ENCODE results near the gene HNRNPA2B1. TPM values are rescaled to one million over a fixed set of nuclear protein-coding genes. Genes with fewer than 3 reads are reported as not detected.
"Not testable (repeated sequence)": the region's sequence is repeated elsewhere in the genome, so short reads cannot be mapped to it uniquely, and the experiment has no call there.

Gene HNRNPA2B1
- total RNA-seq, 1 donor from 2014 or later: 257 TPM

DNA sequence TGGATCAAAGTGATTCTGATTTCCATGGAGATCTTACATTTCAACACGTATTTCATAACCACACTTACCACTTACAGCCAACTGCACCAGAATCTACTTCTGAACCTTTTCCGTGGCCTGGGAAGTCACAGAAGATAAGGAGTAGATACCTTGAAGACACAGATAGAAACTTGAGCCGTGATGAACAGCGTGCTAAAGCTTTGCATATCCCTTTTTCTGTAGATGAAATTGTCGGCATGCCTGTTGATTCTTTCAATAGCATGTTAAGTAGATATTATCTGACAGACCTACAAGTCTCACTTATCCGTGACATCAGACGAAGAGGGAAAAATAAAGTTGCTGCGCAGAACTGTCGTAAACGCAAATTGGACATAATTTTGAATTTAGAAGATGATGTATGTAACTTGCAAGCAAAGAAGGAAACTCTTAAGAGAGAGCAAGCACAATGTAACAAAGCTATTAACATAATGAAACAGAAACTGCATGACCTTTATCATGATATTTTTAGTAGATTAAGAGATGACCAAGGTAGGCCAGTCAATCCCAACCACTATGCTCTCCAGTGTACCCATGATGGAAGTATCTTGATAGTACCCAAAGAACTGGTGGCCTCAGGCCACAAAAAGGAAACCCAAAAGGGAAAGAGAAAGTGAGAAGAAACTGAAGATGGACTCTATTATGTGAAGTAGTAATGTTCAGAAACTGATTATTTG is 15.3 kb downstream of the HNRNPA2B1 start:
- no peak for DNase-seq

DNA sequence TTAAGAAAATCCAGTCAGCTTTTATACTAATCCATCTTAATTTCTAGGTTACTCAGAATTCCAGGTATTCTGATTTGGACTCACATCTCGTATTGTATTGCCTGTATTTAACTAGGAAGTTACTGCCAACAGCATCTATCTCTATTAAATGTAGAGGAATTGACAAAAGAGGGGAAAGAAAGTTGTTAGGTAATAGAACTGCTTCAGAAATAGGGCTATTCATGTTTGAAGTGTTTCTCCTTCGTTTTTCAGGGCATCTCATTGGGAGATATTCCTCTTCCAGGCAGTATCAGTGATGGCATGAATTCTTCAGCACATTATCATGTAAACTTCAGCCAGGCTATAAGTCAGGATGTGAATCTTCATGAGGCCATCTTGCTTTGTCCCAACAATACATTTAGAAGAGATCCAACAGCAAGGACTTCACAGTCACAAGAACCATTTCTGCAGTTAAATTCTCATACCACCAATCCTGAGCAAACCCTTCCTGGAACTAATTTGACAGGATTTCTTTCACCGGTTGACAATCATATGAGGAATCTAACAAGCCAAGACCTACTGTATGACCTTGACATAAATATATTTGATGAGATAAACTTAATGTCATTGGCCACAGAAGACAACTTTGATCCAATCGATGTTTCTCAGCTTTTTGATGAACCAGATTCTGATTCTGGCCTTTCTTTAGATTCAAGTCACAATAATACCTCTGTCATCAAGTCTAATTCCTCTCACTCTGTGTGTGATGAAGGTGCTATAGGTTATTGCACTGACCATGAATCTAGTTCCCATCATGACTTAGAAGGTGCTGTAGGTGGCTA is 16.1 kb downstream of the HNRNPA2B1 start:
- DNase-seq: not testable (repeated sequence)

DNA sequence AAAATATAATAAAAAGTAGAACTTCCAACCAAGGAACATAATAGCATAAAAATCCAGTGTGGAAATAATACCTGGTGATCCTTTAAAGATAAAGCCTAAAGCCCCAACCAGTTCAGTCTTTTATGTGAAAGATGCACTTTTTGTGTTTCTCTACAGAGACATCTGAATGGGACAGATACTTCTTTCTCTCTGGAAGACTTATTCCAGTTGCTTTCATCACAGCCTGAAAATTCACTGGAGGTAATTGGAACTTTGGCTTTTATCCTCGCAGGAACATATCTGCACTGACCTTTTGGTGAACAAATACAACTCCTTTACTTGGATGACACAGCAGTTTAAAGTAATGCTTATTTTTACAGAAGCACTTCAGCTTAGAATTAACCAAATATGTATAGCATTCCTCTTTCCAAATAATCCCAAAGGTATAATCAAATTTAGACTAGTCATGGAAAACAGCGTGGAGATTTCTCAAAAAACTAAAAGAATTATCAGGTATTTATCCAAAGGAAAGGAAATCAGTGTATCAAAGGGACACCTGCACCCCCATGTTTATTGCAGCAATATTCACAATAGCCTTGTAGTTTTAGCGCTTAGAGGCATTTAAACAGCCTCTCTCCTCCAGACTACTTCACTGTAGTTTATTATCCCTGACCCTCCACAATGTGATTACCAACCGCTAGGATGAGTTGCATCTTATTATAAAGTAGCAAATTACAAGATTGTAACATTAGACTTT is 16.8 kb downstream of the HNRNPA2B1 start:
- no peak for DNase-seq

- DNase-seq: no peak
Measured at GRCh38 chr7:26182706-26183105, 17.8 kb downstream of the HNRNPA2B1 start.

- no peak for DNase-seq
Measured at GRCh38 chr7:26182283-26182682, 18.3 kb downstream of the HNRNPA2B1 start.

DNA sequence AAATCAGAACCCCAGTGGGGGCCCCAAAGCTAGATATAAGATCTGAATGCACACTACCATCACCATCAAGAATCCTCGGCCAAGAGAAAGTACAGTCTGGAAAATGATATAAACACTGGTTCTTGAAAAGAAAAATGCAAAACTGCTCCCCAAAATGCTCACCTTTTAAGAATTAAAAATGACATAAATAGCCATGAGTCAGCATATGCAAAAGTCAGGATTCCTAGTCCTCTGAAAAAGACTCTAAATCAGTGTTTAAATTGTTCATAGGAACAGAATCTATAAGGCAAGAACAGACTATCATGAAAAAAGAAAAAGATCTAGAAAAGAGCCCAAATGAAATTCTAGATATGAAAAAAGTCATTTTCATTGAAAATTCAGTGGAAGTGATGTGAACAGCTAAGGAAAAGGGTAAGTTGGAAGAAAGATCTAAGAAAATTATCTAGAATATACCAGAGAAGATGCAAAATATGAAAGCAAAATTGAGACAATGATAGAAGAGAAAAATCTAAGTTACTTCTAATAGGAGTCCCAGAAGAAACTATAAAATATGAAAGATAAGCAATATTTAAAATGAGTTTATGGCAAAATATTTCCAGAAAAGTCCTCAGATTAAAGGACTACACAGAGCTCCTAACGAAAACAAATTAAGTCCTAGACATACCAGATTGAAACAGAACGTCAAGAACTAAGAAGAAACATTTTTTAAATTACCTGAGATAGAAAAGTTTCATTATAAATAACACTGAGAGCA is 18.9 kb downstream of the HNRNPA2B1 start:
- DNase-seq: no peak

GRCh38 chr7:26180792-26181198 is 19.8 kb downstream of the HNRNPA2B1 start:
- no peak for DNase-seq

DNA sequence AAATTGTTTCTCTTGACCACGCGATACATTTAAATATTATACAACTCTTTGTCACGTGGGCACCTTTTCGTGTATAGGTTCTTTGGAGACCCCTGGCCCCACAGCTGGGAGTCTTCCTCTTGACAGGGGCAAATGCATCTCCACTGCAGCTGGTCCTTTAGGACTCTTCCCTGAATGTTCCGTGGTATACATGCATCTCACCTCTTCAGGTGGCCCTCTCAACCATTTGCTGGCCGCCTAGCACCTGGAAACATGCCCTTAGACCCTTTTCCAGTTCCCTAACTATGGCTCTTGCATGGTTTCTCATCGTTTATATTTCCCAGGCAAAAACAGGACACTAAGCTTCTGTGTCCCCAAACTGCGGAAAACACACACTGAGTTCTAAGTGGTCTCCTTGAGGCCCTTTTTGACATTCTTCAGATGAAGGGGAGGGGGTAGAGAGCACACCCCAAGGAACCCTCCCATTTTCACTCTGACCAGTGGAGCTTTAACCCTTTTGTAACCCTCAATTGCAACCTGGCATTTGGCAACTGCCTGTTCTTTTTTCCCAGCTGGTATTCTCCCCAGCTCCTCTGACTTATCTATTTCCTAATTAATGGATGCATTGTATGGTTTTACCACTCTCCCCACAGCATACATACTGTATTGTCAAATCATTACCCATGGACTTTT is 20.6 kb downstream of the HNRNPA2B1 start:
- DNase-seq: no peak

DNA sequence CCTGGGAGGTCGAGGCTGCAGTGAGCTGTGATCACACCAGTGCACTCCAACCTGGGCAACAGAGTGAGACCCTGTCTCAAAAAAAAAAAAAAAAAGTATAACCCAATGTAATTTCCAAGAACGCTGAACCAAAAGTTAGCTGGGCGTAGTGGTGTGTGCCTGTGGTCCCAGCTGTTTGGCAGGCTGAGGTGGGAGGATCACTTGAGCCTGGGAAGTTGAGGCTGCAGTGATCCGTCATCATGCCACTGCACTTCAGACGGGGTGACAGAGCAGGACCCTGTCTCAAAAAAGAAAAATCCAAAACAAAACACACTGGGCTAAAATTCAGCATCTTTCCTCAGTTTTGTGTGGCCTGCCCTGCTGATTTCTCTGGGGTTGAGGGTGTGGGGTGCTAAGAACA is 21.1 kb downstream of the HNRNPA2B1 start:
- DNase-seq: no peak

GRCh38 chr7:26178272-26178960 is 22.1 kb downstream of the HNRNPA2B1 start:
- no peak for DNase-seq

DNA sequence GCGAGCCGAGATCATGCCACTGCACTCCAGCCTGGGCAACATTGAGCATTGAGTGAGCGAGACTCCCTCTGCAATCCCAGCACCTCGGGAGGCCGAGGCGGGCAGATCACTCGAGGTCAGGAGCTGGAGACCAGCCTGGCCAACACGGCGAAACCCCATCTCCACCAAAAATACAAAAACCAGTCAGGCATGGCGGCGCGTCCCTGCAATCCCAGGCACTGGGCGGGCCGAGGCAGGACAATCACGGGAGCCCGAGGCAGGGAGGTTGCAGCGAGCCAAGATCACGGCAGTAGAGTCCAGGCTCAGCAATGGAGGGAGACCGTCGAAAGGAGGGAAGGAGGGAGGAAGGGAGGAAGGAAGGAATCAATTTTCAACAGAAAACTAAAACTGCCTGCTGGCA is 23.3 kb downstream of the HNRNPA2B1 start:
- DNase-seq: not testable (repeated sequence)

DNA sequence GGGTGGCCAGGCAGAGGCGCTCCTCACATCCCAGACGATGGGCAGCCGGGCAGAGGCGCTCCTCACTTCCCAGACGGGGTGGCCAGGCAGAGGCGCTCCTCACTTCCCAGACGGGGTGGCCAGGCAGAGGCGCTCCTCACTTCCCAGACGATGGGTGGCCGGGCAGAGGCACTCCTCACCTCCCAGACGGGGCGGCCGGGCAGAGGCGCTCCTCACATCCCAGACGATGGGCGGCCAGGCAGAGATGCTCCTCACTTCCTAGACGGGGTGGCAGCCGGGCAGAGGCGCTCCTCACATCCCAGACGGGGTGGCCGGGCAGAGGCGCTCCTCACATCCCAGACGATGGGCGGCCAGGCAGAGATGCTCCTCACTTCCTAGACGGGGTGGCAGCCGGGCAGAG is 23.9 kb downstream of the HNRNPA2B1 start:
- not testable (repeated sequence) for DNase-seq

GRCh38 chr7:26175903-26176302 is 24.6 kb downstream of the HNRNPA2B1 start:
- not testable (repeated sequence) for DNase-seq

DNA sequence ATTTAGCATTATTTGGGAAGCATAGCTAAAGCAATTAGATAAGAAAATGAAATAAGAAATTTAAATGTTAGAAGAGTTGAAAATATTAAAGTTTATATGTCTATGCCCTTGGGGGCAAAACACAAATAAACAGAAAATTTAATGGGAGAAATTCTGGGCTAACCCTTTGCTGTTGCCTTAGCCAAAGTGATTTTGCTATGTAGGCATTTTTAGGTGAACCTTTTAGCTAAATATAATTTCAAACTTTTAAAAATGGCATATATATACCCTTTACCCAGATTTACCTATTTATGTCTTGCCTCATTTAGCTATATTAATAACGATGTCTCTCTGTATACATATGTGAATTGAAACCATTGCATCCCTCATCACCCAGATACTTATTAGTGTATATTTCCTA is 28.5 kb downstream of the HNRNPA2B1 start:
- DNase-seq: no peak

GRCh38 chr7:26171601-26172000 is 28.9 kb downstream of the HNRNPA2B1 start:
- no peak for DNase-seq

- DNase-seq: no peak
Measured at GRCh38 chr7:26170663-26171062, 29.9 kb downstream of the HNRNPA2B1 start.

DNA sequence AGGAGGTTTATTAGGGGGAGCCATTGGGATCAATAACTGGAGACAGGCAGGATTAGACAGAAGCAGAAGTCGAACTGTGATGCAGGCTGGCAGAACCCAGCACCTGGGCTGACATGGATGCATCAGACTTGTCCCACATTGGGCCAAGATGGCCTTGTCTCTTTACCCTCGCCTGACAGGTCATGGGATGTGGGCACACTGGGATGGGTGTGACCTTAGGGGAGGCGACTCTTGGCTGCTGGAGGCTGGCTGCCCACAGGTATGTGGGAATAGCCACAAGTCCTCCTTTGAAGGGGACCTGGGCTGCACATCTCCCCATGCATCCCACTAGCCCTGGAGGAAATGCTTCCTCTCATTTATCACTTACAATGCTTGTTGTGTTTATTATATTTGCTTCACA is 31.3 kb downstream of the HNRNPA2B1 start:
- no peak for DNase-seq

- DNase-seq: no peak
Measured at GRCh38 chr7:26168458-26169023, 32.0 kb downstream of the HNRNPA2B1 start.

GRCh38 chr7:26167303-26167934 is 33.1 kb downstream of the HNRNPA2B1 start:
- no peak for DNase-seq

- no peak for DNase-seq
Measured at GRCh38 chr7:26166684-26167266, 33.8 kb downstream of the HNRNPA2B1 start.
